Keratinocyte (primary cell): ENCODE results near the gene CFAP69. TPM values are rescaled to one million over a fixed set of nuclear protein-coding genes. Genes with fewer than 3 reads are reported as not detected.

Experiments
- DNase-seq: peaks from one replicate; pipeline ENCODE4 v3.0.0-alpha.2; 2011; ENCODE audit warnings: low read depth, missing footprints, low spot score
- FAIRE-seq: peaks from 2 replicates; lab custom pipeline; 2011; peaks lifted over from hg19 to GRCh38; lab: Jason Lieb, UNC
- H2AFZ ChIP-seq: 2 replicates; pipeline ENCODE4 v1.6.0; 2012; ENCODE audit warnings: low read length, control low read depth, inconsistent platforms; ENCODE audit not compliant: control insufficient read depth
- H3K27ac ChIP-seq: 2 replicates; pipeline ENCODE4 v1.5.1; 2011; ENCODE audit warnings: low read length; ENCODE audit not compliant: control insufficient read depth, insufficient read depth
- H3K27me3 ChIP-seq: 3 replicates; pipeline ENCODE4 v1.6.0; 2011; ENCODE audit warnings: low read length; ENCODE audit not compliant: control insufficient read depth, insufficient read depth; ENCODE audit errors: extremely low read depth
- H3K36me3 ChIP-seq, 2 experiments: 2 replicates in 1 of 2; 3 replicates in 1 of 2; pipeline ENCODE4 v1.5.1; 2011; ENCODE audit warnings: low read length in 2 of 2, mild to moderate bottlenecking in 1 of 2; ENCODE audit not compliant: control insufficient read depth in 2 of 2, insufficient read depth in 2 of 2; ENCODE audit errors: extremely low read depth in 1 of 2
- H3K4me1 ChIP-seq: 3 replicates; pipeline ENCODE4 v1.5.1; 2011; ENCODE audit warnings: low read length; ENCODE audit not compliant: control insufficient read depth, insufficient read depth; ENCODE audit errors: extremely low read depth
- H3K4me2 ChIP-seq: 3 replicates; pipeline ENCODE4 v1.6.0; 2011; ENCODE audit warnings: low read depth, low read length; ENCODE audit not compliant: control insufficient read depth, insufficient read depth; ENCODE audit errors: extremely low read depth
- H3K4me3 ChIP-seq, 3 experiments: fragments of 200-600 bp in 1 of 3; sonication (generic) in 1 of 3; 2 replicates in 2 of 3; 3 replicates in 1 of 3; pipeline ENCODE4 v1.5.1; 2011 to 2016; ENCODE audit warnings: low read length in 3 of 3, mild to moderate bottlenecking in 3 of 3, control low read depth in 2 of 3, inconsistent platforms in 1 of 3, low read depth in 1 of 3, mixed read lengths in 1 of 3, mixed run types in 1 of 3, moderate library complexity in 1 of 3; ENCODE audit not compliant: control insufficient read depth in 2 of 3, insufficient read depth in 2 of 3; ENCODE audit errors: extremely low read depth in 1 of 3
- H3K79me2 ChIP-seq: 2 replicates; pipeline ENCODE4 v1.6.0; 2012; ENCODE audit warnings: low read length; ENCODE audit not compliant: control insufficient read depth, insufficient read depth
- H3K9ac ChIP-seq: 3 replicates; pipeline ENCODE4 v1.6.0; 2011; ENCODE audit warnings: low read length; ENCODE audit not compliant: control insufficient read depth, insufficient read depth; ENCODE audit errors: extremely low read depth
- H3K9me1 ChIP-seq: 3 replicates; pipeline ENCODE4 v1.6.0; 2011; ENCODE audit warnings: low read length; ENCODE audit not compliant: control insufficient read depth, insufficient read depth; ENCODE audit errors: extremely low read depth
- H3K9me3 ChIP-seq: 2 replicates; pipeline ENCODE4 v1.5.1; 2012; ENCODE audit warnings: low read depth, low read length; ENCODE audit not compliant: control insufficient read depth
- H4K20me1 ChIP-seq: 3 replicates; pipeline ENCODE4 v1.6.0; 2011; ENCODE audit warnings: low read length; ENCODE audit not compliant: control insufficient read depth, insufficient read depth; ENCODE audit errors: extremely low read depth
- CTCF ChIP-seq, 3 experiments: IDR thresholded peaks in 1 of 3; conservative IDR thresholded peaks in 1 of 3; optimal IDR thresholded peaks in 1 of 3; 2 replicates in 2 of 3; 3 replicates in 1 of 3; pipeline versions ENCODE3 to v1.5.1; 2011; ENCODE audit warnings: low read length in 3 of 3, mild to moderate bottlenecking in 3 of 3, moderate library complexity in 2 of 3, control low read depth in 1 of 3, inconsistent platforms in 1 of 3; ENCODE audit not compliant: insufficient read depth in 2 of 3; ENCODE audit errors: extremely low read depth in 1 of 3
- EZH2 ChIP-seq: IDR thresholded peaks from one replicate; pipeline ENCODE4 v1.6.1; 2012; ENCODE audit warnings: inconsistent platforms, mild to moderate bottlenecking, low read length, moderate library complexity
- dilution Hi-C: fragments of 300-500 bp; cut with MboI; formaldehyde crosslinking; loops from one replicate; pipeline ENCODE4 v1.7.0; 2020; ENCODE audit warnings: low sequenced_read_pairs; ENCODE audit not compliant: extremely low pct_ligation_motif_present
- polyA plus RNA-seq, 5 experiments: library from polyadenylated mRNA; depleted of rRNA in 3 of 5; stranded (reverse) in 3 of 5; stranded (forward) in 1 of 5; unstranded in 1 of 5; fragments of >200 nt; gene quantifications; 1 replicate in 1 of 5; 2 replicates in 3 of 5; 3 replicates in 1 of 5; pipeline versions ENCODE4 v1.2.1 to v1.2.3, GENCODE V29; 2011 to 2012; ENCODE audit warnings: missing spikeins in 2 of 5, low read depth in 1 of 5, low replicate concordance in 1 of 5

Gene CFAP69
- polyA plus RNA-seq, 1 donor (not counting 4 experiments of a cell fraction or from before 2014, with no cell fraction given): 1.6 TPM

- Histone ChIP-seq H3K9me1 (no peaks in the 10 kb centered on the region), H3K9me3 (no peaks in the 10 kb centered on the region)
These were observed 1.4 kb upstream of the CFAP69 start for GRCh38 chr7:90243556-90243955.

GRCh38 chr7:90244565-90244908 lies 437 bp upstream of the CFAP69 start:
- no peaks in the 10 kb centered on the region for H3K9me1 ChIP-seq
- H3K36me3 ChIP-seq: no peaks in the 10 kb centered on the region
- TF ChIP-seq CTCF (optimal IDR thresholded peaks at IDR 0.05 in 1 of 3, IDR thresholded peaks at IDR 0.05 in 1 of 3, conservative IDR thresholded peaks at IDR 0.05 in 1 of 3; ENCODE audit: extremely low read depth in 1 of 3, insufficient read depth in 2 of 3, low read length in 3 of 3) (no peak), EZH2 (no peak)
- peak overlapping the region; percentile 100 for H2AFZ ChIP-seq
- no peaks in the 10 kb centered on the region for H3K9me3 ChIP-seq
- H3K4me1 ChIP-seq: peaks cover 6% of the 10 kb centered on the region
- FAIRE-seq (no peak), DNase-seq (no peak)
- no peaks in the 10 kb centered on the region for H3K27me3 ChIP-seq
- dilution Hi-C loops: no loop called here
- H3K79me2 ChIP-seq: no peaks in the 10 kb centered on the region
- H3K4me3 ChIP-seq: peak overlapping the region; percentile 80 to 92 (median 91)
- H3K27ac ChIP-seq: no peak overlapping the region
- H3K4me2 ChIP-seq: peak overlapping the region; percentile 92
- peak overlapping the region; percentile 76 for H3K9ac ChIP-seq
- H4K20me1 ChIP-seq: no peaks in the 10 kb centered on the region

More at GRCh38 chr7:90243556-90243955, 1.4 kb upstream of the CFAP69 start:
- H3K4me1 ChIP-seq: peaks cover 6% of the 10 kb centered on the region
- H3K4me3 ChIP-seq: no peak overlapping the region
- no peak overlapping the region for H2AFZ ChIP-seq
- DNase-seq (no peak), FAIRE-seq (no peak)
- no peaks in the 10 kb centered on the region for H3K79me2 ChIP-seq
- H3K27me3 ChIP-seq: no peaks in the 10 kb centered on the region
- no peaks in the 10 kb centered on the region for H3K36me3 ChIP-seq
- dilution Hi-C loops: no loop called here
- no peak overlapping the region for H3K27ac ChIP-seq
- no peak overlapping the region for H3K9ac ChIP-seq
- no peak overlapping the region for H3K4me2 ChIP-seq
- no peaks in the 10 kb centered on the region for H4K20me1 ChIP-seq
- TF ChIP-seq CTCF (optimal IDR thresholded peaks at IDR 0.05 in 1 of 3, IDR thresholded peaks at IDR 0.05 in 1 of 3, conservative IDR thresholded peaks at IDR 0.05 in 1 of 3; ENCODE audit: extremely low read depth in 1 of 3, insufficient read depth in 2 of 3, low read length in 3 of 3) (no peak), EZH2 (no peak)
